GM23248 (cell line): Measurements from ENCODE around the gene MSRB3.

Source experiments
- EZH2 ChIP-seq: fragments of 200-600 bp; sonication (generic); IDR thresholded peaks from 2 replicates; pipeline ENCODE4 v1.6.1; 2018; ENCODE audit warnings: antibody characterized with exemption, mild to moderate bottlenecking; ENCODE audit not compliant: insufficient read depth, poor library complexity, severe bottlenecking
- EZH2phosphoT487 ChIP-seq: fragments of 200-600 bp; sonication (generic); IDR thresholded peaks from 2 replicates; pipeline ENCODE4 v1.6.1; 2018; ENCODE audit warnings: antibody characterized with exemption, moderate library complexity, mild to moderate bottlenecking, low read depth; ENCODE audit not compliant: insufficient read depth

GRCh38 chr12:65492998-65493912 lies 214.8 kb downstream of the MSRB3 start:
- no peak for TF ChIP-seq EZH2phosphoT487
- TF ChIP-seq EZH2: no peak
